Measurements from ENCODE around the gene THRAP3. TPM values are rescaled to one million over a fixed set of nuclear protein-coding genes. Genes with fewer than 3 reads are reported as not detected.

The THRAP3 gene
- total RNA-seq, 1 experiment from 2014 or later: 133 TPM

DNA sequence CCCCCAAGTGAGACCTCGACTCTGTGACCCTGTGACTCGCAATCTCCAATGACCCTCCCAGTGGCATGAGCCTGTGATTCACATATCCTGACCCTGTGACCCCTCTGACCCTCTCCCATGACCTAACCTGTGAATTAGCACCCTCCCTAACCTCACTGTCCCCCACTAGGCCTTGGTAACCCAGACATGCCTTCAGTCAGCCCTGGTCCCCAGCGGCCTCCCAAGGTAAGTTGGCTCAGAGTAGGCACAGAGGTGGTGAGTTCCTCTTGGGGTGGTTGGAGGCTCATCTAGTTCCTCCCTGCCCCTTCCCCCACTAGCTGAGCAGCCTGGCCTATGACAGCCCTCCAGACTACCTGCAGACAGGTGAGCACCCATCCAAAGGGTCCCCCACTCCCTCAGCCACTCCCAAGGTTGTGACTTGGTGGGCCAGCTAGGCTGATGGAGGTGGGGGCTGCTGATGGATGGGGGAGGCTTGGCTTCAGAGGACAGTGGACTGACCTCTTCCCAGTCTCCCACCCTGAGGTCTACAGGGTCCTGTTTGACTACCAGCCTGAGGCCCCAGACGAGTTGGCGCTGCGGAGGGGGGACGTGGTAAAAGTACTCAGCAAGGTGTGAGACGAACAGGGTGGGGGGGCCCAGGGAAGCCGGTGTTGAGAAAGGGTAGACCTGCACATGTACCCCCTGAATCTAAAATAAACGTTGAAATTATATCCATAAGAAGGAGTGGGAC is 83.5 kb downstream of the THRAP3 start:
- no peak for DNase-seq (ENCODE audit: low spot score)
- CTCF ChIA-PET: no interaction called here
- Histone ChIP-seq H3K9me3 (ENCODE audit: low read depth, low read length, poor library complexity, severe bottlenecking) (no peaks in the 10 kb centered on the region), H3K27ac (ENCODE audit: low read depth, low read length, poor library complexity, severe bottlenecking) (no peak overlapping the region), H3K36me3 (ENCODE audit: insufficient read depth, low read length, poor library complexity, severe bottlenecking) (peaks cover 16% of the 10 kb centered on the region), H3K4me1 (ENCODE audit: insufficient read depth, low read length, poor library complexity, severe bottlenecking) (no peaks in the 10 kb centered on the region), H3K27me3 (replicated peaks; ENCODE audit: insufficient read depth, low read depth, low read length, poor library complexity) (no peaks in the 10 kb centered on the region), H3K4me3 (ENCODE audit: low read depth, low read length, poor library complexity, severe bottlenecking) (peak overlapping the region; percentile 53)
- no TSS peak for BruUV-seq (replicated peaks)
- intact Hi-C loops (cut with micrococcal nuclease; ENCODE audit: unreplicated experiment): loop anchor here (10.0 kb wide), 1 partner anchor 117 kb away; no protein-coding TSS in a partner anchor
- POLR2A ChIA-PET (ENCODE audit: low non-redundant PET): interaction anchor here (0.5 kb wide), 2 partner anchors 65 to 455 kb away, joined by 4 to 6 read pairs; no protein-coding TSS in a partner anchor
- TF ChIP-seq, protein P1, sequence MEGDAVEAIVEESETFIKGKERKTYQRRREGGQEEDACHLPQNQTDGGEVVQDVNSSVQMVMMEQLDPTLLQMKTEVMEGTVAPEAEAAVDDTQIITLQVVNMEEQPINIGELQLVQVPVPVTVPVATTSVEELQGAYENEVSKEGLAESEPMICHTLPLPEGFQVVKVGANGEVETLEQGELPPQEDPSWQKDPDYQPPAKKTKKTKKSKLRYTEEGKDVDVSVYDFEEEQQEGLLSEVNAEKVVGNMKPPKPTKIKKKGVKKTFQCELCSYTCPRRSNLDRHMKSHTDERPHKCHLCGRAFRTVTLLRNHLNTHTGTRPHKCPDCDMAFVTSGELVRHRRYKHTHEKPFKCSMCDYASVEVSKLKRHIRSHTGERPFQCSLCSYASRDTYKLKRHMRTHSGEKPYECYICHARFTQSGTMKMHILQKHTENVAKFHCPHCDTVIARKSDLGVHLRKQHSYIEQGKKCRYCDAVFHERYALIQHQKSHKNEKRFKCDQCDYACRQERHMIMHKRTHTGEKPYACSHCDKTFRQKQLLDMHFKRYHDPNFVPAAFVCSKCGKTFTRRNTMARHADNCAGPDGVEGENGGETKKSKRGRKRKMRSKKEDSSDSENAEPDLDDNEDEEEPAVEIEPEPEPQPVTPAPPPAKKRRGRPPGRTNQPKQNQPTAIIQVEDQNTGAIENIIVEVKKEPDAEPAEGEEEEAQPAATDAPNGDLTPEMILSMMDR (conservative IDR thresholded peaks at IDR 0.05; ENCODE audit: low read depth, low read length): no peak
- TF ChIP-seq EZH2 (IDR thresholded peaks at IDR 0.05; ENCODE audit: borderline replicate concordance, low read depth, low read length, poor library complexity, severe bottlenecking): no peak

DNA sequence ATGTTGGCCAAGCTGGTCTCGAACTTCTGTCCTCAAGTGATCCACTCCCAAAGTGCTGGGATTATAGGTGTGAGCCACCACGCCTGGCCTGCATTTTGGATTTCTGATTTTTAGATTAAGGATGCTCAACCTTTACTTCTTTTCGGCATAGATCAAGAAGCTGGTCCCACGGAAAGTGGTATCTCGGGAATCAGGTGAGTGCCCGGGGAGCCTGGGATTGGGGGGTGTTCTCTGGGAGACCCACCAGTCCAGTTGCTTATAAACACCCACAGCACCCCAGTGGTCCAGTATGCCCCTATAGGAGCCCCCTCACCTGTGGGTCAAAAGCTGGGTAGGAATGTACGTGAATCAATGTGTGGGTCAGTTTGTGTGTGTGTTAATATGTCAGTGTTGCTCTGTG is 85.2 kb downstream of the THRAP3 start:
- intact Hi-C loops (cut with micrococcal nuclease; ENCODE audit: unreplicated experiment): loop anchor here (10.0 kb wide), 1 partner anchor 115 kb away; no protein-coding TSS in a partner anchor
- Histone ChIP-seq H3K4me1 (ENCODE audit: insufficient read depth, low read length, poor library complexity, severe bottlenecking) (no peaks in the 10 kb centered on the region), H3K36me3 (ENCODE audit: insufficient read depth, low read length, poor library complexity, severe bottlenecking) (peaks cover 1% of the 10 kb centered on the region), H3K4me3 (ENCODE audit: low read depth, low read length, poor library complexity, severe bottlenecking) (no peak overlapping the region), H3K27me3 (replicated peaks; ENCODE audit: insufficient read depth, low read depth, low read length, poor library complexity) (no peaks in the 10 kb centered on the region), H3K27ac (ENCODE audit: low read depth, low read length, poor library complexity, severe bottlenecking) (no peak overlapping the region), H3K9me3 (ENCODE audit: low read depth, low read length, poor library complexity, severe bottlenecking) (no peaks in the 10 kb centered on the region)
- BruUV-seq (replicated peaks): no TSS peak
- no peak for DNase-seq (ENCODE audit: low spot score)
- ChIA-PET POLR2A (ENCODE audit: low non-redundant PET) (interaction anchor here (0.6 kb wide), 1 partner anchor 230 kb away, joined by 13 read pairs; no protein-coding TSS in a partner anchor), CTCF (interaction anchor here (1.3 kb wide), 1 partner anchor 9 kb away, joined by 4 read pairs; no protein-coding TSS in a partner anchor)
- TF ChIP-seq, protein P1 (conservative IDR thresholded peaks at IDR 0.05; ENCODE audit: low read depth, low read length): no peak
- TF ChIP-seq EZH2 (IDR thresholded peaks at IDR 0.05; ENCODE audit: borderline replicate concordance, low read depth, low read length, poor library complexity, severe bottlenecking): no peak

DNA sequence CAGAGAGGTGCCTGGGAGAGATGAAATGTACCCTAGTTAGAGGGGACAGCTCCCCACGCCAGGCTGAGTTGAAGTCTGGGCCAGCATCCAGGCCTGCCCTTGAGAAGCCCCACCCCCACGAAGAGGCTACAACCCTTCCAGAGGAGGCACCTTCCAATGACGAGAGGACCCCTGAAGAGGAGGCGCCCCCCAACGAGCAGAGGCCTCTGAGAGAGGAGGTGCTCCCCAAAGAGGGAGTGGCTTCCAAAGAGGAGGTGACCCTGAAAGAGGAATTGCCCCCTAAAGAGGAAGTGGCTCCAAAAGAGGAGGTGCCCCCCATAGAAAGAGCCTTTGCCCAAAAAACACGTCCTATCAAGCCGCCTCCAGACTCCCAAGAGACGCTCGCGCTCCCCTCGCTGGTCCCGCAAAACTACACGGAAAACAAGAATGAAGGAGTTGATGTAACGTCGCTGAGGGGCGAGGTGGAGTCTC is 96.1 kb downstream of the THRAP3 start:
- H3K27me3 ChIP-seq (replicated peaks; ENCODE audit: insufficient read depth, low read depth, low read length, poor library complexity): no peaks in the 10 kb centered on the region
- TF ChIP-seq, protein P1 (conservative IDR thresholded peaks at IDR 0.05; ENCODE audit: low read depth, low read length): no peak
- no peak for TF ChIP-seq EZH2 (IDR thresholded peaks at IDR 0.05; ENCODE audit: borderline replicate concordance, low read depth, low read length, poor library complexity, severe bottlenecking)
- intact Hi-C loops (cut with micrococcal nuclease; ENCODE audit: unreplicated experiment): no loop called here
- no peak overlapping the region for H3K27ac ChIP-seq (ENCODE audit: low read depth, low read length, poor library complexity, severe bottlenecking)
- POLR2A ChIA-PET (ENCODE audit: low non-redundant PET): no interaction called here
- H3K4me3 ChIP-seq (ENCODE audit: low read depth, low read length, poor library complexity, severe bottlenecking): no peak overlapping the region
- DNase-seq (ENCODE audit: low spot score): no peak
- CTCF ChIA-PET: no interaction called here
- no peaks in the 10 kb centered on the region for H3K9me3 ChIP-seq (ENCODE audit: low read depth, low read length, poor library complexity, severe bottlenecking)
- H3K4me1 ChIP-seq (ENCODE audit: insufficient read depth, low read length, poor library complexity, severe bottlenecking): peaks cover 12% of the 10 kb centered on the region
- BruUV-seq (replicated peaks): no TSS peak
- H3K36me3 ChIP-seq (ENCODE audit: insufficient read depth, low read length, poor library complexity, severe bottlenecking): no peaks in the 10 kb centered on the region
